ENCODE data around the gene FOXO3.

- TF ChIP-seq CTCF (IDR thresholded peaks at IDR 0.05; ENCODE audit: insufficient read depth, low read depth, low read length), result no peak
- TF ChIP-seq EZH2 (IDR thresholded peaks at IDR 0.05; ENCODE audit: insufficient read depth, low read length), result no peak
Measured at GRCh38 chr6:108622641-108623298, 62.1 kb downstream of the FOXO3 start.
